Skin of body (tissue), 2 donors: ENCODE measurements around the gene PID1. TPM values are rescaled to one million over a fixed set of nuclear protein-coding genes. Genes with fewer than 3 reads are reported as not detected.
A peak's percentile ranks its signal among the peaks of the same experiment; 100 is the strongest.

Experiments used
- DNase-seq: peaks from one replicate; lab custom pipeline; 2025; lab: John Stamatoyannopoulos, UW
- total RNA-seq: library from RNA; depleted of rRNA; stranded (reverse); fragments of >200 nt; gene quantifications from one replicate; pipeline ENCODE4 v1.2.3, GENCODE V29; 2014

Gene PID1
- total RNA-seq, 1 donor from 2014 or later, result 17.5 TPM

DNA sequence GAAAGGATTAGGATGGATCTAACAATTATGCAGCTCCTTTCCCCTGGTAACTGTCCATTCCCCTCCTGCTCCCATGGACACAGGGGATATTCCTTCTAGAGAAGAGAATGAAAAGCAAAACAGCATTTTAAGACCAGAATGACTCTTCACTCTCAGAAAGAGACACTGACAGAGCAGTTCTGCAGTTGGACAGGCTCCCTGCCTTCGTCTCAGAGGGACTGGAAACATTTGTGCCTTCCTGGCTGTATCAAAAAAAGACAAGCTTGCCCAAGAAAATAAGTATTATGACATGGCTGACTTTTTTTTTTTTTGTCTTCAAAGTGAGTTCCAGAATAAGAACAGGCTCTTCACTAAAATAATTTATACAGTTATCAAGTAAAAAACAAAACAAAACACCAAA lies 9.5 kb downstream of the PID1 start:
- no peak for DNase-seq

DNA sequence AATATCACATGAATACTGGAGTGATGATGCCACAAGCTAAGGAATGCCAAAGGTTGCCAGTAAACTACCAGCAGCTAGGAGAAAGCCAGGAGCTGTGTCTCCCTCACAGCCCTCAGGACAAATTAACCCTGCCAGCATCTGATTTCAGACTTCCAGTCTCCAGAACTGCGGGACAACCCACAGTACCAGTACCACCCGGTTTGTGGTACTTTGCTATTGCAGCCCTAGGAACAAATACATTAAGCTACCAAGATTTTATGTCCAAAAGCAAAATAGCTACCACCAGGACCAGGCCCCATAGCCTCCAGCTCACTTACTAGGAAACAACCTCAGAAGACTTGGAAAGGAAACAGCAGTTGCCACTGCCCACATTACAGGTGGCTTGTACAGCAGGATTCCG lies 10.0 kb downstream of the PID1 start:
- DNase-seq, result no peak

DNA sequence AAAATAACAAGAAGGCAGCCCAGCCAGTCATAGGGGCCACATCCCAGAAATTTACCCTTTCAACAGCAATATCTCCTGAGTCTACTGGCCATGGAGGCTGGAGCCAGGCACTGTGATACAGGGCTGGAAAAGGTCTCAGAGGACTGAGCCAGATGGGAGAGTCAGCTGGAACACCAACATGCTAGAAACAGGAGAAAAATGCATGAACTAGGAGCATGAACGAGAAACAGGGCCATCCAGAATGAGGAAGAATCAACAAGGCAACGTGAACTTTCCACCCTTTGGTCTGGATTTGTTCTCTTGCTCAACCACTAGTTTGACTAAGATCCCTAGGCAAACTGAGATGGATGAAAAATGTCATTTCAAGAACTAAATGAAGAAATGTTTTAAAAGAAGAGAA lies 13.1 kb downstream of the PID1 start:
- no peak for DNase-seq

DNA sequence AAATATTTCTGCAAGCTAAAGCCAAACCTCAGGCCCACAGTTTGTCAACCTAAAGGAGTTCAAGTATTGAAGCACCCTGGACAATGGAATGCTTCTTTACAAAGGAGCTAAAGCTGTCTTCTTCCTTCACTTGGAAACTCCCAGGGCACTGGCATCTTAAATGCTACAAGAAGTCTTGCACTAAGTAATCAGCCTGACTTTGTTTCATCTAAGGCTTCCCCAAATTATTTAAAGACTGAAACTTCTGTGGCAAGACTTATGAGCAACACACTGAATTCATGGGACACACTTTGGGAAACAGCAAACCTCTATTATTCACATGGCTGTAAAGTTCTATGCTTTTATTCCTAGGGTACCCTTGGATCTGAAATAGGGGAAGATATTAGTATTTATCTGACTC lies 14.7 kb downstream of the PID1 start:
- no peak for DNase-seq

DNA sequence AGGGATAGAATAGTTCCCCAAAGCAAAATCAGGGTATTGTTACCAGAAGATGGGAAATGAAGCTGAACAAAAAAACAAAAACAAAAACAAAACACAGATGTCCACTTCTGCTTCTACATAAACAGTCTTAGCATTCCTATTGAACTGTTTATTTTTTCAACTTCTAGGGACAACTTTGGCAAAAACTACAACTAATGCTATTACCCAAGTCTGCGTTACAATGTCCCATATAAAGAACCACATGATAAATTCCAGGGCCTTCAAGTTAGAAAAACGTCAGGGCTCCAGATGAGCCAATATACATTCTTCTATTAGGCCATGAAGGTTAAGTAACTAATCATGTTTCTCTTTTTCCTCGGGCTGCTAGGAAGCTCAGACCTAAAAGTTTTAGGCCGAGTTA lies 16.9 kb downstream of the PID1 start:
- no peak for DNase-seq

DNA sequence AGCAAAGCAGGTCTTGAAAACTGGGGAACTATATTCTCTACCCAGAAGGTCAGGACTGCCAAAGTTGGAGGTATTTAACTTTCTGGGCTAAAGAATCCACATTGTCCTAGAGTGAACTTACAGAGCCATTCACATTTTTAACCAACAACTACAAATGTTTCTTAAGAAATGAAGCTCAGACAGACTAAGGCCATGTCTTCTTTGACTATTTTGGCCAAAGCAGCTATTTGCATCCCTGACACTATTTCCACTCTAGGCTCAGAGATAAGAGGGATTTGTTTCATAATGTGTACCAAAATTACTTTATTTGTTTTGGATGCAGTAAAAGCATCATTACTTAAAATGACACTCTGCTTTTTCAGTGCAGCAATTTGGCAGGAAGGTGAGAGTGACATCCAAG lies 18.1 kb downstream of the PID1 start:
- no peak for DNase-seq

DNA sequence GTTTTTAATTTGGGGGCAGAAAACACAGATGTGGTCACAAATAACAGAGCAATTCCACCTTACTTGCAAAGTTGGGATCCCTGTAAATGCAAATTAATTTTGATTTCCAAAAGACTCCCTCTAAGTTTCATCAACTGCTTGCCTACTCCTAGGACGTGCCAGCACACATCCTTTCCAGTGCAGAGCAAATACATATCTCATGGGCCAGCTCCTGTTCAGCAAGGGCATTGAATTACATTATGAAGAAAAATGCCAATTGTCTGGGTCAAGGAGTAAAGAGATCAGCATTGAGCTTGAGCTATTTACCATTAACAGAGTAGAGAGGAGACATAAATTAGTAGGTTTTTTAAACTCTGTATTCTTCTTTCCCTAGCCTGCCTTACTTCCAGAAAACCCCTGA lies 18.8 kb downstream of the PID1 start:
- DNase-seq, result no peak

DNA sequence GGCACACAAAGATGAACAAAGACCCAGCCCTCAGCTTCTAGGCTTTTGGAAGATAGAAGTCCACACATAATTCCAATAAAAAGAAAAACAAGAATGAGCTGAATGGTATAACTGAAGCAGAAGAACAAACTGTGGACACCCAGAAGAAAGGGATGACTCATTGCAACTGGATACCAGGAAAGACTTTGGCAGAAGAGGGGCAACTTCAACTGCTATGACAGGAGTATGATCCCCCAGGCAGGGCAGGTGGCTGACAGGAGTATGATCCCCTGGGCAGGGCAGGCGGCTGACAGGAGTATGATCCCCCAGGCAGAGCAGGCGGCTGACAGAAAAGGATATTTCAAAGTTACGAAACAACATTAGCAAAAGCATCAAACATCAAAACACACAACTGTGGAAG lies 21.6 kb downstream of the PID1 start:
- no peak for DNase-seq

DNA sequence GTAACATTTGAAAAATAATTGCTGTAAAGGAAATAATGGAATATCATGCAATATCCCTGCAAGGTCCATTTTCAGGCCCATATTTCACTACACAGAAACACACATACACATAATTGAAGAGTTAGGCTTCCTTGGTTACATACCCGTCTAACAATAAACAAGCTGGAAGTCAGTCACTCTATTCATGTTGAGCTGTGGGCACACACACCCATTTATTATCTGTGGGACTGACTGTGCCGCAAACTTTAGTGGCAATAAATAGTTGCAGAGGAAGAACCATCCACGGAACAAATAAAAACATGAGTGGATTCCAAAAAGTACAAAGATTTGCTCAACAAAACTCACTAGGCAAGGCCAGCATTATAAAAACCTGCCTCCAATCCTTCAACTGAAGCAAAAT lies 24.8 kb downstream of the PID1 start:
- no peak for DNase-seq

DNA sequence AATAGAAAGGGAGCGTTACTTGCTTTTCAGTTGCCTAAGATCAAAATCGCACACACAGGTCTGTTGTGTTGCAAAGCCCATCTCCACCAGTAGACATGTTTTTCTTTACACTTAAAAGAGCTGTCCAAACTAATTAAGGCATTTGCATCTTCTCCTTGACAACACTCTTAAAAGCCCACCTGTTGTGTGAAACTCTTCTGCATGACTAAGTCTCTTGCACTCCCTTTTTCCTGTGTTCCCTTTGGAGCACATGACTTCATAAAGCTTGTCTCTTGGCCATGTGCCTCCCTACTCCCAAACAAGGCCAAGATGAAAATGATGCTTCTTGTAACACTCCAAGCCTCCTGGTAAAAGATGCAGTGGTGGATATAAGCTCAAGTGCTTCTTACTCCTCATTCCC lies 26.1 kb downstream of the PID1 start:
- no peak for DNase-seq

DNA sequence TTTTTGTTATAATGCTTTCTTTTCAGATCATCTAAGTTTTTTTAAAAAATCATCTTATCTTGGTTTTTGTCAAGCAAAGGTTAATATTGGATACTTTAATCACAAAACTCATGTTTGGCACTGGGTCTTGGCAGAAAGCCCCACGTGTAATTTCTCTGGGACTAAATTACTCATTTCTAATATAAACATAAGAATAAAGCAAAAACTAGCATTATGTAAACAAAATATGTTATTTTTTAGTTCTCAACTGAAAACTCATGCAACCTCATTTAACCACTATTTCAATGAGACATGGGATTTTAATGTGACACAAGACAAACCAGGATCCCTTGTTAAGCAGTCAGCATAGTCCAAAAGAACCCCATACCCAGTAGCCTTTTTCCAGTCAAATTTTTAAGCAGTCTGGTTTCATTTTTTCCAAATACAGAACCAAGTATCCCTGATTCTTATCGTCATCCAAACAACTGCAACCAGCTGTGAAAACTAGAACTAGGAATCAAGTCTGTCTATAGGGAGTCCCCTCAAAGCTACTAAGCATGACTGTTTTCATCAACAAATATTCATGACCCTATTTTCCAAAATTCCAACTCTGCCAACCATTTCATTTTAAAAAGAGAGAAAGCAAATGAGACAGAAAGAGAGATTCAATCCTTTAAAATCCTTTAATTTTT lies 27.1 kb downstream of the PID1 start:
- no peak for DNase-seq

DNA sequence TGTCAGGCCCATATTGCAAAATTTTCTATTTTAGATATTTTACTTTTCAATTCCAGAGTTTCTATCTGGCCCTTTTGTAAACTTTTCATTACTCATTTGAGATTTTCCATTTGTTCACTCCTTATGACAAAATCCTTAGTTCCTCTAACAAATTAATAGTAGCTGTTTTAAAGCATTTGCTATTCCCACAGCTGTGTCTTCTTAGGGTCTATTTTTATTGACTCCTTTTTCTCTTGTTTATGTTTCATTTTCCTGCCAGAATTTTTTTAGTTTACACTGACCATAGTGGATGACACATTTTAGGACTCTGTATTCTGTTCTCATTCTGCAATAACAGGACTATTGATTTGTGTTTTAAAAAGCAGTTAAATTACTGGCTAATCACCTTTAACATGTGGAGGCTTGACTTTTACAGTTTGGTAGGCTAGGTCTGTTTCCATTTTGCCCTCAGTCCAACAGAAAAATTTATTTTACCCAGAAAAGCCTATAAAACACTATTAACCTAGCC lies 30.0 kb downstream of the PID1 start:
- DNase-seq, result no peak

DNA sequence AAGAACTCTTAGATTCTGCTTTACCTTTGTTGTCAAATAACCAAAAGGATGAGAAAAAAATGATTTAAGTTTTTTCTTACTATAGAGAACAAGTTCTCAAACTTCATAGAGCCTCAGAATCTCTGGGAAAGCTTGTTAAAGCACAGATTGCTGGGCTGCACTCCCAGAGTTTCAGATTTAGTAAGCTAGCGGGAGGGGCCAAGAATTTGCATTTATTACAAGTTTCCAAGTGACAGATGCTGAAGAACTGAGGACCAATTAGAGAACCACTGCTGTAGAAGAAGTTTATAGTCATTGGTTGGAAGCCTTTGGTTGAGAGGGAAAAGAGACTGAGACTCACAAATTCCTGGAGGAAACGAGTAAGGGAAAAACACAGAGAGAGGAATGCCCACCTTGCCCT lies 32.1 kb downstream of the PID1 start:
- no peak for DNase-seq

DNA sequence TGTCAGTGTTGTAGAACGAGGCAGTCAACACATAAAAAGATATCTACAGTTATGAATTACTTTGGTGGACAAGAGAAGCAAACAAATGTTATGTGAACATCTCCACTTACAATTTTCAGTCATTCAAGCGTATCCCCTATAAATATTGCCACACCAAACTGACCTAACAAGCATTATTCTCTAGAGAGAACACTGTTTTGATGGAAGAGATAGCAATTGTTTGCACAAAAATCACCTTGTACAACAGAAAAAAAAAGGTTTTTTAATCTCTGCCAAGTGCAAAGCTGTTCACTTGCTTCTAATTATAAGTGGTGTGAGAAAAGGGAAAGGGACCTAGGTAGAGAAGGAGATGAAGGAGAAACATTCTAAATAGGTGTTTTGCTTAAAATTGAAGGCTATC lies 33.8 kb downstream of the PID1 start:
- no peak for DNase-seq

DNA sequence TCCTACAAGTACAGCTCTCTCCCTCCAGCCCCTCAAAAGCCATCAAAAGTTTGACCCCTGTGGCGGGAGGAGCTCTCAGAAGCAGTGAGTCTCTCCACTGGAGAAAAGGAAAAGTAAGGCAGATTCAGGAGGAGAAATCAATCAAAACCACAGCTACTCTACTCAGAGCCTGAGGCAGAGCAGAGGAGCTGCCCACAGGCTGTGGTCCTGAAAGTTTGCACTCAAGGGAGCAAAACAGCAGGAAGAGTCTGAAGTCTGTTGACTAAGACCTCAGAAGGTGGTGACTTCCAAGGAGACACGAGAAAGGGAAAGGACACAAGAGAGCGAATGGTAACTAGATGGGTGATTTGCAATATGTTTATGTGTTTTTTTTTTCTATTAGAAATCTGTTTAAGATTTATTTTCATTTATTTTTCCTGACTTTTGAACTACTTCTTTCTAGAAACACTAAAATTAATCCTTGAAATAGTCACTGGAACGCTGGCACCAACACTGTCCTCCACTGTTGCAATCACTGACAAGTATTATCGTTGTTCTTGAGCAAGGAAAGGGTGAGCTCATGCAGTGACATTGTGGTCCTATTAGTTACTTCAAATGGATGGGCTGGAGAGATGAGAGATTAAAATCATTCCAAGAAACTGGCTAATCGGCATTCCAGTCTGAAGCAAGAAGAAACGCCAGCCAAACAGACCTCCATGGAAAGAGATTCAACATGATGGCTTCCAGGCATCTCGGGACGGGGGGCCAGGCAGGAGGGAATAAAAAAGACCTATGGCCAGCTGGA lies 35.8 kb downstream of the PID1 start:
- DNase-seq, result no peak

DNA sequence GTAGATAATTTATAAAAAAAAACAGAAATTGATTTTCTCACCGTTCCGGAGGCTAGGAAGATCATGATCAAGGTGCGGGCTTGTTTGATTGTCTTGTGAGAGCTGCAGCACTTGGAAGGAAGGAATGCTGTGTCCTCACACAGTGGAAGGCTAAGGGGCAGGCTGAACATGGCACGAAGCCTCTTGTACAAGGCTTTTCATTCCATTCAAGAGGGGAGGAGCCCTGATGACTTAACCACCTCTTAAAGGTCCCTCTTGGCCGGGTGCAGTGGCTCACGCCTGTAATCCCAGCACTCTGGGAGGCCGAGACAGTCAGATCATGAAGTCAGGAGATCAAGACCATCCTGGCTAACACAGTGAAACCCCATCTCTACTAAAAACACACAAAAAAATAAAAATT lies 39.2 kb downstream of the PID1 start:
- DNase-seq, result no peak

DNA sequence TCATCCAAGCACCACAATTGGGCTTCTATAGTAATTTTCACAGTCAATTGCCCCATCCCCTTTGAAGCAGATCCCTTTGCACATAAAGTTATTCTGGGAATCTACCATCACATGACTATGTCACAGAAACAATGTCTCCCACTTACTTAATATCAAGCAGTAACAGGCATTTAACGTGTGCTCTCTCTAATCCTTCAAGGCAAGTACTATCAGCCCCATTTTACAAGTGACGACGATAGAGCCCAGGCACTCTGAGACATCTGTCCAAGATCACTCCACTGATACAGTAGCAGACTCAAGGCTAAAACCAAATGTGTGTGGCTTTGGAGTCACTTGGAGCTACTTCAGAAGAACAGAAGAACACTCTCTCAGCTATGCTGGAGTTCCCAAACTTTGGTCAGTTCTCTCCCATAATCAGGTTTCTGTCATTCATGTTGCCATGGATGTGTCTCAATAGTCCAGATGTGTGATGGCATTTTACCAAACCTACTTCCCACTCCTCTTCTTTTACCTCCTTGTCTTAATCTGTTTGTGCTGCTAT lies 39.7 kb downstream of the PID1 start:
- no peak for DNase-seq

DNA sequence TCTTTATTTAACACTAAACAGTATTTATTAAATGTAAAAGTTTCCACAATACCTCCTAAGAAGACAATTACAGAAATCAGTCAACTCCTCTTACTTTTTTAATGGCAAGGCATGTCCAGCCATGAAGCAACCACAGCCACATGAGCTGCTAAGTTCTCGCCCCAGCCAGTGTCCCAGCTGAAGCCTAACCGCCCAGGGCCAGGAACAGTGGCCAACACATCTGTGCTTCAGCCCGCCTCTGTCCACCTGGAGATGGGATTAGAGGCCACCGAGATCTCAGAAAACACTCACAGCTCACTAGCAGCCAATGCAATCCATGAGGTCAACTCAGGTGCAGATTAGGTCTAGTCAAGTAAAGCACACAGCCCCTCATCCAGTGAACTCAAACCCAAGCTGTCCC lies 40.2 kb downstream of the PID1 start:
- DNase-seq, result no peak

DNA sequence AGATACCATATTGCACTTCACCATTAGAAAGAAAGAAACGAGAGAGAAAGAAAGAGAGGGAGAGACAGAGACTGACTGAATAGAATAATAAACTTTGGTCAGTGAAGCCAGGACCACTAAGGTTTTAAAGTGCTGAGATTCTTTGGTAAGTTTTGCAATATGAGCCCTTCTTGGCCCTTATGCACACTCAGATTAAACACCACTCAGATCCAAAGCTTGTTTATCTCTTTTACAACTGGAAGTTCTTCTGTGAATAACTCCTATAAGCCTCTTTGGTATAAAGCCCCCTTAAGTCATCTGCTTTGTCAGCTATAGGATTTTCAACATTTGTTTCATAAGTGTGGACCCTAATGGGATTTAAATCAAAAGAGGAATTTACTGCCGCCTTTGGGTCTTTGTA lies 40.8 kb downstream of the PID1 start:
- DNase-seq, result peak; percentile 23

DNA sequence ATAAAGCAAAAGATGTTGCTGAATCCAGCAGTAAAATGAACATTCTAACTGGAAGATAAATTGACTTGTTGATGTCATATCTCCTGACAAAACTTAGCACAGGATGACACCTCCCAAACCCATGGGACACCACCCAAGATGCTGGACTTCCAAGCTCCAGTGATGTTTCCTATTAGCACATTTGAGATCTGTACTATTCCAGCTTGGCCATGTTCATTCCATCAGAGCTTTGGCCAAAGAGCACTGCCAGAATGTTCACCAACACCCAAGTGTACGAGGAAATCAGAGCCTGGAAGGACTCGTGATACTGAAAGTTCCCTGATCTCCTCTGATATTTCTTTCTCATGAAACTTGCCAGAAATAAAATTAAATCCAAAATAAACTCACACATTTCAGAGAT lies 44.7 kb downstream of the PID1 start:
- peak; percentile 51 for DNase-seq

DNA sequence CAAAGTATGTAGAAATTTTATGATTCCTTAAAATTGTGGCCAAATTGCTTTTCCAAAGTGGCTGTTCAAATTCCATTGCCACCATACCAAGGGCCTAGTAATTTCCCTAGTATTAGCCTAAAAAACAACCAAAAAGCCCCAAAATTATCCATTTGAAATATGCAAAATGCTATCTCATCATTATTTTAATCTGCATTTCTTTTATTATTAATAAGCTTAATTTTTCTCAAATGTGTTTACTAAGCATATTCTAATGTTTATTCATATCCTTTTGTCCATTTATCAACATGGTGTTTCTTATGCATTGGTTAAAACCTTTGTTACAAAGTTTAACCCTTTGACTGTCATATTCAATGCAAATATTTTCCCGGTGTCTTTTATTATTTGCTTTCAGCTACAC lies 48.0 kb downstream of the PID1 start:
- no peak for DNase-seq

DNA sequence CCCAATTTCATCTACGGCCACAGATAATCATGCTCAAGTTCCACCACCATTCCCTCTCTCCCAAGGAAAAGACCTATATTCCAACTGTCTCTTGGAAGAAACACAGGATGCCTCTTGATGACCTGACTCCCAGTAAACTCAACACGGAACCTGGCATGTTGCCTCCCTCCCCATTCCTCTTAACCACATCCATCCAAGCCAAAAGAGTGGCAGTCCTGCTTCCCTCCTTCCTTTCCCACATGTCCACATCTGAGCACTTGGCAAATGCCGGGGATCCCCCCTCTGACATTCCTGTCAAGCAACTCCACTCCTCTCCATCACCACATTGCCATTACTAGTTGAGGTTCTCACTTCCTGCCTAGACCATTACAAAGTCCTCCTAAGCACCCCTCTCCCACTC lies 49.4 kb downstream of the PID1 start:
- no peak for DNase-seq

DNA sequence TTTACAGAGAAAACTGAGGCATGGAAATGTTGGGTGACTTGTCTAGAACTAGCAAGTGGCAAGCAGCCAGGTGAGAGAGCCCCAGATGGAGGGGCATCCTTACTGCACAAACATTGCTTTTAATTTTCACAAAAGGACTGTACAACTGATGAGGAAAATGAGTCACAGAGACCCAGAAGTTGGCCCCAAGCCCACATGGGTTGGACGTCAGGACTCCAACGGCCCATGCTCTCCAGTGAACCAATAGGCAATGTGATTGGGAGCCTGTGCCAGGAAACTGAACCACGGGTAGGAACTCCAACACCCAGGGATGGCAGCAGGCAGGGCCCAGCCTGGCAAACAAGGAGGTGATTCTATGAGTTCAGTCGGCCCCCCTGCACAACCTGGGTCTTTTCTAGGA lies 50.8 kb downstream of the PID1 start:
- no peak for DNase-seq
